ENCODE results near the gene C1QTNF4.
"Not testable (repeated sequence)": the region's sequence is repeated elsewhere in the genome, so short reads cannot be mapped to it uniquely, and the experiment has no call there.

GRCh38 chr11:47562393-47562792 is 31.8 kb downstream of the C1QTNF4 start:
- not testable (repeated sequence) for TF ChIP-seq CTCF (optimal IDR thresholded peaks at IDR 0.05 in 1 of 3, IDR thresholded peaks at IDR 0.05 in 1 of 3, conservative IDR thresholded peaks at IDR 0.05 in 1 of 3; ENCODE audit: extremely low read depth in 1 of 3, insufficient read depth in 2 of 3, low read length in 3 of 3); EZH2 (IDR thresholded peaks at IDR 0.05; ENCODE audit: low read length)
